Endothelial cell of umbilical vein (primary cell): ENCODE results near the gene CAT. TPM values are rescaled to one million over a fixed set of nuclear protein-coding genes. Genes with fewer than 3 reads are reported as not detected.

Experiments
- BruUV-seq: library from RNA; stranded (reverse); fragments of 400-500 nt; replicated peaks from 2 replicates; lab custom pipeline; 2021; lab: Mats Ljungman, UMichigan
- CTCF ChIA-PET: fragments of 300-600, 350-600 bp; sonication (Branson Sonifier 250); formaldehyde crosslinking; loops from one replicate; lab custom pipeline; 2021; ENCODE audit warnings: antibody characterized with exemption, inconsistent platforms; lab: Charles Lee
- POLR2A ChIA-PET: fragments of 300-600, 350-600 bp; sonication (Branson Sonifier 250); formaldehyde crosslinking; loops from one replicate; lab custom pipeline; 2021; ENCODE audit warnings: antibody characterized with exemption, inconsistent platforms; lab: Charles Lee
- DNase-seq: peaks from one replicate; pipeline ENCODE4 v3.0.0-alpha.2; 2011; ENCODE audit warnings: low read depth, low spot score
- FAIRE-seq: peaks from 2 replicates; lab custom pipeline; 2011; peaks lifted over from hg19 to GRCh38; lab: Jason Lieb, UNC
- H2AFZ ChIP-seq: 2 replicates; pipeline ENCODE4 v1.6.0; 2012; ENCODE audit warnings: low read depth, low read length, control low read depth, inconsistent platforms
- H3K27ac ChIP-seq: 2 replicates; pipeline ENCODE4 v1.5.1; 2011; ENCODE audit warnings: low read depth, mild to moderate bottlenecking, control low read depth, low read length, moderate library complexity; ENCODE audit not compliant: insufficient read depth
- H3K27me3 ChIP-seq, 2 experiments: 2 replicates each; pipeline versions ENCODE4 v1.6.0 to v1.6.1; 2011; ENCODE audit warnings: low read length in 2 of 2, mixed read lengths in 1 of 2; ENCODE audit not compliant: control insufficient read depth in 2 of 2, insufficient read depth in 2 of 2
- H3K36me3 ChIP-seq, 2 experiments: 2 replicates in 1 of 2; 3 replicates in 1 of 2; pipeline ENCODE4 v1.5.1; 2011; ENCODE audit warnings: low read length in 2 of 2, mild to moderate bottlenecking in 1 of 2, moderate library complexity in 1 of 2; ENCODE audit not compliant: control insufficient read depth in 2 of 2, insufficient read depth in 2 of 2; ENCODE audit errors: extremely low read depth in 1 of 2
- H3K4me1 ChIP-seq: 3 replicates; pipeline ENCODE4 v1.5.1; 2011; ENCODE audit warnings: mild to moderate bottlenecking, low read length; ENCODE audit not compliant: control insufficient read depth, insufficient read depth; ENCODE audit errors: extremely low read depth
- H3K4me2 ChIP-seq: 2 replicates; pipeline ENCODE4 v1.6.1; 2011; ENCODE audit warnings: low read length, control low read depth, mixed read lengths; ENCODE audit not compliant: insufficient read depth
- H3K4me3 ChIP-seq, 3 experiments: fragments of 200-600 bp in 1 of 3; sonication (generic), shearing (Covaris generic) in 1 of 3; replicated peaks in 1 of 3; 2 replicates each; pipeline ENCODE4 v1.5.1; 2011 to 2016; ENCODE audit warnings: control low read depth in 3 of 3, low read length in 3 of 3, mild to moderate bottlenecking in 2 of 3, inconsistent platforms in 1 of 3, low read depth in 1 of 3, moderate library complexity in 1 of 3; ENCODE audit not compliant: insufficient read depth in 1 of 3
- H3K79me2 ChIP-seq: 2 replicates; pipeline ENCODE4 v1.6.0; 2012; ENCODE audit warnings: low read length, inconsistent platforms; ENCODE audit not compliant: control insufficient read depth, insufficient read depth
- H3K9ac ChIP-seq: replicated peaks from 2 replicates; pipeline ENCODE3; 2011; ENCODE audit warnings: low read length, control low read depth; ENCODE audit not compliant: insufficient read depth; ENCODE audit errors: extremely low read depth
- H3K9me1 ChIP-seq: replicated peaks from 3 replicates; pipeline ENCODE4 v1.6.0; 2011; ENCODE audit warnings: mild to moderate bottlenecking, low read length; ENCODE audit not compliant: control insufficient read depth, insufficient read depth; ENCODE audit errors: extremely low read depth
- H3K9me3 ChIP-seq: replicated peaks from 2 replicates; pipeline ENCODE4 v1.5.1; 2012; ENCODE audit warnings: low read length, inconsistent platforms; ENCODE audit not compliant: control insufficient read depth, insufficient read depth
- H4K20me1 ChIP-seq: replicated peaks from 2 replicates; pipeline ENCODE3; 2011; ENCODE audit warnings: mild to moderate bottlenecking, low read length; ENCODE audit not compliant: control insufficient read depth, insufficient read depth; ENCODE audit errors: extremely low read depth
- CTCF ChIP-seq, 2 donors: IDR thresholded peaks; 1 replicate in 1 of 2; 2 replicates in 1 of 2; pipeline ENCODE4 v1.5.1; 2011; ENCODE audit warnings: low read length in 2 of 2, mild to moderate bottlenecking in 2 of 2, moderate library complexity in 2 of 2, control low read depth in 1 of 2, inconsistent platforms in 1 of 2, low read depth in 1 of 2; ENCODE audit not compliant: insufficient read depth in 1 of 2; ENCODE audit errors: extremely low read depth in 1 of 2
- EZH2 ChIP-seq: IDR thresholded peaks from 2 replicates; pipeline ENCODE4 v1.6.1; 2012; ENCODE audit warnings: borderline replicate concordance, low read depth, mild to moderate bottlenecking, moderate library complexity, low read length, inconsistent platforms; ENCODE audit not compliant: severe bottlenecking
- FOS ChIP-seq: IDR thresholded peaks from 2 replicates; pipeline ENCODE4 v1.6.1; 2011; ENCODE audit warnings: mild to moderate bottlenecking, low read length, moderate library complexity, borderline replicate concordance; ENCODE audit not compliant: insufficient read depth
- GATA2 ChIP-seq: IDR thresholded peaks from 2 replicates; pipeline ENCODE4 v1.7.0; 2011; ENCODE audit warnings: low read depth, mild to moderate bottlenecking, moderate library complexity, mixed read lengths, low read length; ENCODE audit not compliant: insufficient read length, insufficient read depth
- JUN ChIP-seq: IDR thresholded peaks from 2 replicates; pipeline ENCODE4 v1.6.1; 2011; ENCODE audit warnings: borderline replicate concordance, low read depth; ENCODE audit not compliant: insufficient read length, insufficient read depth
- MAX ChIP-seq: IDR thresholded peaks from 2 replicates; pipeline ENCODE4 v1.6.1; 2011; ENCODE audit not compliant: insufficient read depth, insufficient read length
- MYC ChIP-seq: IDR thresholded peaks from one replicate; pipeline ENCODE4 v1.6.1; 2011; ENCODE audit warnings: mild to moderate bottlenecking, low read depth, low read length
- POLR2A ChIP-seq: IDR thresholded peaks from 2 replicates; pipeline ENCODE4 v1.6.1; 2012; ENCODE audit warnings: low read depth, mild to moderate bottlenecking, control low read depth, low read length
- POLR2AphosphoS5 ChIP-seq: IDR thresholded peaks from 2 replicates; pipeline ENCODE4 v1.6.1; 2012; ENCODE audit warnings: low read depth, mild to moderate bottlenecking, control low read depth, low read length, moderate library complexity; ENCODE audit not compliant: insufficient read depth
- dilution Hi-C: fragments of 300-500 bp; cut with MboI; formaldehyde crosslinking; loops from one replicate; pipeline ENCODE4 v1.15.0; 2019; ENCODE audit warnings: low sequenced_read_pairs; ENCODE audit not compliant: extremely low pct_ligation_motif_present
- intact Hi-C: fragments of 100-400 bp; cut with micrococcal nuclease; formaldehyde crosslinking; loops from one replicate; pipeline ENCODE4 v1.10.0; 2022
- polyA plus RNA-seq, 4 experiments: library from polyadenylated mRNA; depleted of rRNA in 3 of 4; stranded (reverse) in 3 of 4; unstranded in 1 of 4; fragments of >200 nt; gene quantifications; 2 replicates each; pipeline versions ENCODE4 v1.2.1 to v1.2.3, GENCODE V29; 2011 to 2012; ENCODE audit warnings: missing spikeins in 1 of 4
- total RNA-seq: library from RNA; stranded (reverse); gene quantifications from 2 replicates; pipeline ENCODE4 v1.2.3, GENCODE V29; 2021

Gene CAT
- total and polyA plus RNA-seq, 2 donors (not counting 3 experiments of a cell fraction or from before 2014, with no cell fraction given): 32.7 to 50.5 TPM

DNA sequence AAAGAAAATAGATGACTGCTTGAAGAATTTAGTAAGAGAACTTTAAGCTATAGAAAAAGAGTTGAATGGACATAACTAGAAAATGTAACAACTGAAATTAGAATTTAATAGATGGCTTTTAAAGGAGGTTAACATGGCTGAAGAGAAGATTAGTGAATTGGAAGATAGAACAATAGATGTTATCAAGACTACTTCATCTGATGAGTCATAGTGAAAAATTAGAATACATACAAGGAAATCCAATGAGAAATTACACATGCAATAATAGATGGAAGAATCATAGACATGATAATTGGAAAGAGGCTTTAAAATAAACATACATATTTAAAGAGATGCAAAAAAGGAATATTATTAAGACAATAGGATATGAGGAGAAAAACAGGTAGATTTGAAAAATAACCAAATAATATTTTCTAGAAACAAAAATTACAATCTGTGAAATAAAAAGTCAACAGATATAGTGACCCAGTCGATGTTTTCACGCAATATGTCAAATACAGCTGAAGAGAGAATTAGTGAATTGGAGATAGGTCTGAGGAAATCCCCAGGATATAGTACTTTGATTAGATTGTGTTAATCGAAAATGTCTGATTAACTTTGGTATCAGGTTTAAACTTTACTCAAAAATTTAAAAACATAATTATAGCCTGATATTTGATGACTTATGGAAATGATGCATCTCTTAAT is 28.2 kb downstream of the CAT start:
- no peak overlapping the region for H2AFZ ChIP-seq
- intact Hi-C loops: no loop called here
- no peaks in the 10 kb centered on the region for H3K9me3 ChIP-seq
- H3K36me3 ChIP-seq: peaks cover 4 to 30% of the 10 kb centered on the region in 2 experiments
- no peak overlapping the region for H3K27ac ChIP-seq
- H3K4me2 ChIP-seq: no peak overlapping the region
- no peak for DNase-seq
- TF ChIP-seq GATA2 (no peak), MAX (no peak), POLR2A (no peak), POLR2AphosphoS5 (no peak), MYC (no peak), JUN (peak; percentile 18), EZH2 (no peak), CTCF (IDR thresholded peaks at IDR 0.05; ENCODE audit: extremely low read depth in 1 of 2, insufficient read depth in 1 of 2, low read depth in 1 of 2, low read length in 2 of 2) (no peak), FOS (peak; percentile 25)
- CTCF ChIA-PET: interaction anchor here (1.7 to 4.4 kb wide), 3 partner anchors 15 to 293 kb away, joined by 4 to 18 read pairs (median 12); no protein-coding TSS in a partner anchor
- no peaks in the 10 kb centered on the region for H3K79me2 ChIP-seq
- H3K9ac ChIP-seq: no peak overlapping the region
- no peak for FAIRE-seq
- no peaks in the 10 kb centered on the region for H3K27me3 ChIP-seq
- BruUV-seq: no TSS peak
- POLR2A ChIA-PET: no interaction called here
- no peak overlapping the region for H3K4me3 ChIP-seq
- H4K20me1 ChIP-seq: no peaks in the 10 kb centered on the region
- H3K4me1 ChIP-seq: no peaks in the 10 kb centered on the region
- H3K9me1 ChIP-seq: no peaks in the 10 kb centered on the region
- dilution Hi-C loops: no loop called here
